Naive thymus-derived CD8-positive, alpha-beta T cell (primary cell): ENCODE measurements around the gene FAM181B. TPM values are rescaled to one million over a fixed set of nuclear protein-coding genes. Genes with fewer than 3 reads are reported as not detected.

Experiments
- ATAC-seq, 2 donors: fragments of 150-1000 bp; cut with Tn5 transposase in 1 of 2; sonication (Bioruptor Pico), chemical (Tn5 transposase) in 1 of 2; 1 replicate in 1 of 2; 2 replicates in 1 of 2; pipeline ENCODE4 v1.10.0; 2021; ENCODE audit warnings: mild to moderate bottlenecking in 2 of 2, moderate library complexity in 2 of 2
- POLR2A ChIA-PET: fragments of 350-600 bp; sonication (Branson Sonifier 250); formaldehyde crosslinking; loops from one replicate; lab custom pipeline; 2021; ENCODE audit warnings: antibody characterized with exemption; lab: Charles Lee
- DNase-seq, 10 donors: peaks; one replicate each; pipeline versions ENCODE4 v3.0.0 to v3.0.0-alpha.2; 2020 to 2022
- H3K27ac Mint-ChIP-seq, 10 donors: one replicate each; pipeline ENCODE4 v1.8.0; 2020 to 2022; ENCODE audit warnings: mild to moderate bottlenecking in 10 of 10, mixed read lengths in 10 of 10, moderate library complexity in 4 of 10, inconsistent platforms in 1 of 10
- H3K27me3 Mint-ChIP-seq, 5 donors: one replicate each; pipeline ENCODE4 v1.8.0; 2021 to 2022; ENCODE audit warnings: mixed read lengths in 5 of 5
- H3K36me3 Mint-ChIP-seq, 3 donors: one replicate each; pipeline ENCODE4 v1.8.0; 2020 to 2022; ENCODE audit warnings: mixed read lengths in 3 of 3, mild to moderate bottlenecking in 2 of 3, inconsistent platforms in 1 of 3
- H3K4me1 Mint-ChIP-seq, 4 donors: one replicate each; pipeline ENCODE4 v1.8.0; 2021 to 2022; ENCODE audit warnings: mixed read lengths in 4 of 4
- H3K4me3 Mint-ChIP-seq, 10 donors: one replicate each; pipeline ENCODE4 v1.8.0; 2020 to 2022; ENCODE audit warnings: mild to moderate bottlenecking in 10 of 10, mixed read lengths in 10 of 10, moderate library complexity in 6 of 10, inconsistent platforms in 1 of 10
- H3K9me3 Mint-ChIP-seq, 9 donors: one replicate each; pipeline ENCODE4 v1.8.0; 2020 to 2022; ENCODE audit warnings: mixed read lengths in 9 of 9, mild to moderate bottlenecking in 3 of 9, inconsistent platforms in 1 of 9, moderate library complexity in 1 of 9
- polyA plus RNA-seq, 3 donors: library from polyadenylated mRNA; unstranded; fragments of 300-500 nt; fragmentation: Illumina TruSeq; gene quantifications; one replicate each; pipeline ENCODE4 v1.2.3, GENCODE V29; 2021
- total RNA-seq, 8 experiments: library from RNA in 2 of 8; stranded (reverse) in 2 of 8; gene quantifications; one replicate each; pipeline ENCODE4 v1.2.3 and lab custom pipeline; 2021 to 2026

FAM181B gene, protein sequence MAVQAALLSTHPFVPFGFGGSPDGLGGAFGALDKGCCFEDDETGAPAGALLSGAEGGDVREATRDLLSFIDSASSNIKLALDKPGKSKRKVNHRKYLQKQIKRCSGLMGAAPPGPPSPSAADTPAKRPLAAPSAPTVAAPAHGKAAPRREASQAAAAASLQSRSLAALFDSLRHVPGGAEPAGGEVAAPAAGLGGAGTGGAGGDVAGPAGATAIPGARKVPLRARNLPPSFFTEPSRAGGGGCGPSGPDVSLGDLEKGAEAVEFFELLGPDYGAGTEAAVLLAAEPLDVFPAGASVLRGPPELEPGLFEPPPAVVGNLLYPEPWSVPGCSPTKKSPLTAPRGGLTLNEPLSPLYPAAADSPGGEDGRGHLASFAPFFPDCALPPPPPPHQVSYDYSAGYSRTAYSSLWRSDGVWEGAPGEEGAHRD
- total RNA-seq (not detected), polyA plus RNA-seq (not detected), total RNA-seq (lab: John Stamatoyannopoulos, UW) (0 to 0.14 (median 0.08) reads per million in 6 experiments)

DNA sequence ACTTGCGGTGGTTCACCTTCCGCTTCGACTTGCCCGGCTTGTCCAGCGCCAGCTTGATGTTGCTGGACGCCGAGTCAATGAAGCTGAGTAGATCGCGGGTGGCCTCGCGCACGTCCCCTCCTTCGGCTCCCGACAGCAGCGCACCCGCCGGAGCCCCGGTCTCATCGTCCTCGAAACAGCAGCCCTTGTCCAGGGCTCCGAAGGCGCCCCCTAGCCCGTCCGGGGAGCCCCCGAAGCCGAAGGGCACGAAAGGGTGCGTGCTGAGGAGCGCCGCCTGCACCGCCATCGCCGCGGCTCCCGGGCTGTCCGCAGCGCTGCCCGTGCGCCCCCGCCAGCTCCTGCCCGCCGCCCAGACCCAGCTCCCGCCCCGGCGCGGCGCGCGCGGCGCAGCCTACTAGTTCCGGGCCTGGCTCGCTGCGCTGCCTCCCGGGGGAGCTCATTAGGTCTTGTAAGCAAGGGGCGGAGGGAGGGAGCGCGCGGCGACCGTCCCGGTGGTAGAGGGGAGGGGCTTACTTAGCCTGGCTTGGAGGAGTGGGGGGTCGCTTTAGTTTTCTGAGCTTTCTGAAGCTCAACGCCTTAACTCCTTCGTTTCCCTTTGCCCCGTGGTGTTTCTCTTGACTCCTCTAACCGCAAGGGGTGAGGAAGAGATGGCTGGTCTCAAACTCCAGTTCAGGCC lies at the start of gene FAM181B:
TSS of gene FAM181B (minus strand) at position 421 of the 676 bp plus-strand sequence. CDS start at position 286, 135 bp downstream.
- Mint-ChIP-seq H3K4me3 (peak within 1 kb of the TSS; percentile 68 to 88 (median 76)), H3K27me3 (peaks cover 21 to 63% (median 40%) of the 10 kb centered on the region in 5 donors), H3K4me1 (peaks cover 9 to 25% (median 17%) of the 10 kb centered on the region in 4 donors), H3K27ac (peak within 1 kb of the TSS in 1 of 10 donors; percentile 6), H3K9me3 (peaks cover 0 to 2% (median 0%) of the 10 kb centered on the region in 9 donors), H3K36me3 (peaks cover 0 to 3% (median 0%) of the 10 kb centered on the region in 3 donors)
- POLR2A ChIA-PET = interaction anchor here (1.1 kb wide), 1 partner anchor 17 kb away, joined by 3 read pairs; no protein-coding TSS in a partner anchor
- peak; percentile 81 to 86 for ATAC-seq
- DNase-seq = peak in 9 of 10 donors; percentile 12 to 70 (median 40)

DNA sequence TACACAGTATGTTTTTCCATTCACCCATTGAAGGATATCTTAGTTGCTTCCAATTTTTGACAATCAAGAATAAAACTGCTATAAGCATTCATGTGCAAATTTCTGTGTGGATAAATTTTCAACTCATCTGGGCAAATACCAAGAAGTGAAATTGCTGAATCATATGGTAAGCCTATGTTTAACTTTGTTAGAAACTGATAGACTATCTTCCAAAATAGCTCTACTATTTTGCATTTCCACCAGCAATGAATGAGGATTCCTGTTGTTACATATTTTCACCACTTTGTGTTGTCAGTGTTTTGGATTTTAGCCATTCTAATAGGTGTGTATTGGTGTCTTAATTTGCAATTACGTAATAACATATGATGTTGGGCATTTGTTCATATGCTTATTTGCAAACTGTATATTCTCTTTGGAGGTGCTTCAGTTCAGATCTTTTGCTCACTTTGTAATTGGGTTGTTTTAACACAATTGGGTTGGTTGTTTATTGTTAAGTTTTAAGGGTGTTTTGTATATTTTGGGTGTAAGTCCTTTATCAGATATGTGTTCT lies 49.2 kb upstream of the FAM181B start:
- peaks cover 0 to 7% (median 3%) of the 10 kb centered on the region in 5 donors for H3K27me3 Mint-ChIP-seq
- ATAC-seq (no peak), DNase-seq (no peak)
- no peak overlapping the region for H3K4me3 Mint-ChIP-seq
- H3K4me1 Mint-ChIP-seq = no peaks in the 10 kb centered on the region
- POLR2A ChIA-PET = no interaction called here
- no peak overlapping the region for H3K27ac Mint-ChIP-seq
- H3K36me3 Mint-ChIP-seq = peaks cover 0 to 12% (median 2%) of the 10 kb centered on the region in 3 donors
- peaks cover 2 to 30% (median 11%) of the 10 kb centered on the region in 9 donors for H3K9me3 Mint-ChIP-seq

DNA sequence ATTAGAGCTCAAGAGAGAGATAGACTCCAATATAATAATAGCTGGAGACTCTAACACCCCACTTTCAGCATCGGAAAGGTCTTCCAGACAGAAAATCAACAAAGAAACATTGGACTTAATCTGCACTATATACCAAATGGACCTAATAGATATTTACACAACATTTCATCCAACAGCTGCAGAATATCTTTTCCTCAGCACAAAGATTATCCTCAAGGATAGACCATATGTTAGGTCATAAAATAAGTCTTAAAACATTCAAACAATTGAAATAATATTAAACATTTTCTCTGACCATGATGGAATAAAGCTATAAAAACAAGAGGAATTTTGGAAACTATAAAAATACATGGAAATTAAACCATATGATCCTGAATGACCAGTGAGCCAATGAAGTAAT lies 45.1 kb upstream of the FAM181B start:
- Mint-ChIP-seq H3K4me1 (no peaks in the 10 kb centered on the region), H3K36me3 (peaks cover 0 to 44% (median 18%) of the 10 kb centered on the region in 3 donors), H3K27me3 (peaks cover 3 to 17% (median 3%) of the 10 kb centered on the region in 5 donors), H3K27ac (no peak overlapping the region), H3K9me3 (peaks cover 12 to 63% (median 34%) of the 10 kb centered on the region in 9 donors), H3K4me3 (no peak overlapping the region)
- DNase-seq = no peak
- ATAC-seq = no peak
- POLR2A ChIA-PET = no interaction called here

DNA sequence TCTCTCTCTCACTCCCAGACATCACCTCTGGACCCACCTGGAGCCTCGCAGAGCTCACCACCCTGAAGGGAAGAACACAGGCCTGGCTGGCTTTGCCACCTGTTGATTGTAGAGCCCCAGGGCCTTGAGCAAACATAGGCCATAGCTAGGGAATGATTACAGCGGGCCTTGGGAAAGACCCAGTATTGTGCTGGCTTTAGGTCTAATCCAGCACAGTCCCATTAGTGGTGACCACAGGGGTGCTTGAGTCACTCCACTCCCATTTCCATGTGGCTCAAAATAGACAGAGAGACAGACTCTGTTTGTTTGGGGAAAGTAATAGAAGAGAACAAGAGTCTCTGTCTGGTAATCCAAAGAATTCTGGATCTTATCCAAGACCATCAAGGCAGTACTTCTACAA lies 42.7 kb upstream of the FAM181B start:
- Mint-ChIP-seq H3K4me1 (no peaks in the 10 kb centered on the region), H3K36me3 (peaks cover 0 to 39% (median 18%) of the 10 kb centered on the region in 3 donors), H3K9me3 (peaks cover 9 to 54% (median 30%) of the 10 kb centered on the region in 9 donors), H3K27ac (no peak overlapping the region), H3K27me3 (peaks cover 3 to 17% (median 6%) of the 10 kb centered on the region in 5 donors), H3K4me3 (no peak overlapping the region)
- POLR2A ChIA-PET = no interaction called here
- ATAC-seq (no peak), DNase-seq (no peak)

DNA sequence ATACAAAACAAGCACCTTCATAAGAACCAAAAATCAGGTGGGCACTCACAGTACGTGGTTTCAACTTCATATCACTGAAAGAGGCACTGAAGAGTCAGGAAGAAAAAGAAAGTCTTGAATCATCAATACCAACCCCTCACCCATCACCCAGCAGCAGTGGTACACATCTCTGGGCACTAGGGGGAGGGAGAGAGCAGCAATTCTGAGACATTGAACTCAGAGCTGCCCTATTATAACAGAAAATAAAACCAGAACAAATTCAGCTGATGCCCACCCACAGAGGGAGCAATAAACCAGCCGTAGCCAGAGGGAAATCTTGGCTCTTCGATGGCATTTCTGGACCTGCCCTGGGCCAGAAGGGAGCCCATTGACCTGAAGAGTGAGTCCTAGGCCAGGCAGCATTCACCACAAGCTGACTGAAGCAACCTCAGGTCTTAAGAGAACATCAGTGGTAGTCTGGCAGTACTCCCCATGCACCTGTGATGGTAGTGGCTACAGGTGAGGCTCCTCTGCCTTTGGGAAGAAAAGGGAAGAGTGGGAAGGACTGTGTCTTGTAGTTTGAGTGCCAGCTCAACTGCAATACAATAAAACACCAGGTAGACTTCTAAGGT lies 42.2 kb upstream of the FAM181B start:
- POLR2A ChIA-PET = no interaction called here
- peak in 1 of 2 donors; percentile 70 for ATAC-seq
- H3K4me3 Mint-ChIP-seq = no peak overlapping the region

DNA sequence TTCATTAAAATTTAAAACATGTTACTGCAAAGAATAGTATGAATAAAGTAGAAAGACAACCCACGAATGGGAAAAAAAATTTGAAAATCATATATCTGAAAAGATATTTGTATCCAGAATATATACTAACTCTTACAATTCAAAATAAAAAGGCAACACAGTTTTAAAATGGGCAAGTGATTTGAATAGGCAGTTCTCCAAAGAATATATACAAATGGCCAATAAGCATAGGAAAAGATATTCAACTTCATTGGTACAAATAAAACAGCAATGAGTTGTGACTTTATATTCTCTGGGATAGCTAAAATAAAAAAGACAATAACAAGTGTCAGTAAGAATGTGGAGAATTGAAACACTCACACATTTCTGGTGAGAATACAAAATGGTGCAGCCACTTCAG lies 41.6 kb upstream of the FAM181B start:
- POLR2A ChIA-PET = no interaction called here
- H3K4me3 Mint-ChIP-seq = no peak overlapping the region
- no peaks in the 10 kb centered on the region for H3K4me1 Mint-ChIP-seq
- peaks cover 9 to 49% (median 25%) of the 10 kb centered on the region in 9 donors for H3K9me3 Mint-ChIP-seq
- ATAC-seq = no peak
- peaks cover 3 to 17% (median 6%) of the 10 kb centered on the region in 5 donors for H3K27me3 Mint-ChIP-seq
- H3K27ac Mint-ChIP-seq = no peak overlapping the region
- DNase-seq = no peak
- peaks cover 0 to 34% (median 18%) of the 10 kb centered on the region in 3 donors for H3K36me3 Mint-ChIP-seq

More for the DNA sequence above, 42.2 kb upstream of the FAM181B start:
- Mint-ChIP-seq H3K4me1 (no peaks in the 10 kb centered on the region), H3K9me3 (peaks cover 9 to 49% (median 25%) of the 10 kb centered on the region in 9 donors), H3K27ac (no peak overlapping the region), H3K36me3 (peaks cover 0 to 34% (median 18%) of the 10 kb centered on the region in 3 donors), H3K27me3 (peaks cover 3 to 17% (median 6%) of the 10 kb centered on the region in 5 donors)
- peak in 1 of 10 donors; percentile 1 for DNase-seq

DNA sequence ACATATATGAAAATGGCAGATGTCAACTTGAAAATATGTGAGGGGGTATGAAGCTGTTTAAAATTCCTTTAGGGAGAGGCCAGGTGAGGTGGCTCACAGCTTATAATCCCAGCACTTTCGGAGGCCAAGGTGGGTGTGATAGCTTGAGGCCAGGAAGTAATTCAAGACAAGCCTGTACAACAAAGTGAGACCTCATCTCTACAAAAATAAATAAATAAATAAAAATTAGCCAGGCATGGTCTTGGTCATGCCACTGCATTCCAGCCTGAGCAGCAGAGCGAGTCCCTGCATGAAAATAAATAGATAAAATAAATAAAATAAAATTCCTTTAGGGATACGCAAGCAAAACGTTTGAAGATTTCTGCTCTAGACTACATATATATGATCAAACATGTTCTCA lies 38.1 kb upstream of the FAM181B start:
- Mint-ChIP-seq H3K27ac (no peak overlapping the region), H3K36me3 (peaks cover 0 to 21% (median 7%) of the 10 kb centered on the region in 3 donors), H3K4me3 (no peak overlapping the region), H3K27me3 (peaks cover 4 to 8% (median 6%) of the 10 kb centered on the region in 5 donors), H3K9me3 (peaks cover 1 to 26% (median 6%) of the 10 kb centered on the region in 9 donors), H3K4me1 (no peaks in the 10 kb centered on the region)
- ATAC-seq (no peak), DNase-seq (no peak)
- POLR2A ChIA-PET = no interaction called here

DNA sequence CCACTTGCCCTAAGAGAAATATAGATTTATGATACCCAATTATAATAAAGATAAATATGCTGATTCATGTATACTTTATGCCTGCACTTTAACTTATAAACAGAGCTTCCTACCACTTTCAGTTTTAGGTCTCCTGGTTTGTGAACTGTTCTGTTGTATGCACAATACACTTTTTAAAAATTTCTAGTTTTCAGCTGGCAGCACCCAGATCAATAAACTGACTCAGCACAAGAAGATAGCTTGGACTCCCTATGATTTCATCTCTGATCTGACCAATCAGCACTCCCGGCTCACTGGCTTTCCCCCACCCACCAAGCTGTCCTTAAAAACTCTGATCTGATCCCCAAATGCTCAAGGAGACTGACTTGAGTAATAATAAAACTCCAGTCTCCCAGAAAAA lies 33.5 kb upstream of the FAM181B start:
- Mint-ChIP-seq H3K9me3 (no peaks in the 10 kb centered on the region), H3K36me3 (no peaks in the 10 kb centered on the region), H3K4me1 (peaks cover 2 to 7% (median 4%) of the 10 kb centered on the region in 4 donors), H3K27ac (no peak overlapping the region), H3K4me3 (no peak overlapping the region), H3K27me3 (peaks cover 0 to 8% (median 2%) of the 10 kb centered on the region in 5 donors)
- no peak for DNase-seq
- ATAC-seq = no peak
- POLR2A ChIA-PET = no interaction called here

DNA sequence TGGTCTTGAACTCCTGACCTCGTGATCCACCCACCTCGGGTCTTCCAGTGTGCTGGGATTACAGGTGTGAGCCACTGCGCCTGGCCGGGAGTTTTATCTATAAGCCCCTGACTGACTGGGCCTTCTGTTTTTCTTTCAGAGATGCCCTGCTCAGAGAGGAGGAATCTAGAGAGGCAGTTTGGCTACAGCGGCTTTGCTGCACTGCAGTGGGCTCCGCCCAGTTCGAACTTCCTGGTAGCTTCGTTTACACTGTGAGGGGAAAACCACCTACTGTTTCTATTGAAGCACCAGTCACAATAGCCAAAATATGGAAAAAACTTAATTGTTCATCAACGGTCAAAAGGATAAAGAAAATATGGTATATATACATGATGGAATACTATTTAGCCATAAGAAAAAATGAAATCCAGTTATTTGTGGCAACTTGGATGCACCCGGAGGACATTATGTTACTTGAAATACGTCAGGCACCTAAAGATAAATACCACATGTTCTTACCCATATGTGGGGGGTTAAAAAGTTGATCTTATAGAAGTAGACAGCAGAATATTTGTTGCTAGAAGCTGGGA lies 31.9 kb upstream of the FAM181B start:
- ATAC-seq (peak in 1 of 2 donors; percentile 53), DNase-seq (peak in 1 of 10 donors; percentile 23)
- H3K4me1 Mint-ChIP-seq = peaks cover 2 to 7% (median 4%) of the 10 kb centered on the region in 4 donors
- POLR2A ChIA-PET = no interaction called here
- H3K27ac Mint-ChIP-seq = peak overlapping the region in 2 of 10 donors; percentile 32 to 38
- no peaks in the 10 kb centered on the region for H3K36me3 Mint-ChIP-seq
- peaks cover 0 to 8% (median 2%) of the 10 kb centered on the region in 5 donors for H3K27me3 Mint-ChIP-seq
- H3K4me3 Mint-ChIP-seq = peak overlapping the region in 1 of 10 donors; percentile 36
- H3K9me3 Mint-ChIP-seq = peaks cover 0 to 2% (median 0%) of the 10 kb centered on the region in 9 donors

DNA sequence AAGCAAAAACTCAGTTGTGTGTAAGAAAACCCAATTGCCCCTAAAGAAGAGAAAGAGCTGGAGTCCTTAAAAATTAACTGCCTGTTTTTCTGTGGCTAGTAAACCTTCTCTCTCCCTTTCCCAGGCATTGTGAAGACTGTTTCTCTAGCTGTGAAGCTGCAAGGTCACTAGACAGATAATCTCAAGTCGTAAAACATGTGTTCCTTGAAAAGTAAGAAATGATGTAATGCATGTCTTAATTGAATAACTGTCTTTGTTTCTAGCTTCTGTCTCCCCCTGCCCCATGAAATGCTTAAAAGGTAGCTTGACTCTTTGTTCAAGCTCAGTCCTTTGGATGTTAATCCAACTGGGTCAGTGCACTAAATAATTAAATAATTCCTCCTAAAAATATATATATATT lies 29.5 kb upstream of the FAM181B start:
- Mint-ChIP-seq H3K27ac (no peak overlapping the region), H3K27me3 (peaks cover 0 to 2% (median 0%) of the 10 kb centered on the region in 5 donors), H3K36me3 (no peaks in the 10 kb centered on the region), H3K9me3 (peaks cover 0 to 2% (median 0%) of the 10 kb centered on the region in 9 donors), H3K4me1 (peaks cover 3 to 8% (median 5%) of the 10 kb centered on the region in 4 donors), H3K4me3 (no peak overlapping the region)
- POLR2A ChIA-PET = no interaction called here
- DNase-seq = no peak
- ATAC-seq = no peak

DNA sequence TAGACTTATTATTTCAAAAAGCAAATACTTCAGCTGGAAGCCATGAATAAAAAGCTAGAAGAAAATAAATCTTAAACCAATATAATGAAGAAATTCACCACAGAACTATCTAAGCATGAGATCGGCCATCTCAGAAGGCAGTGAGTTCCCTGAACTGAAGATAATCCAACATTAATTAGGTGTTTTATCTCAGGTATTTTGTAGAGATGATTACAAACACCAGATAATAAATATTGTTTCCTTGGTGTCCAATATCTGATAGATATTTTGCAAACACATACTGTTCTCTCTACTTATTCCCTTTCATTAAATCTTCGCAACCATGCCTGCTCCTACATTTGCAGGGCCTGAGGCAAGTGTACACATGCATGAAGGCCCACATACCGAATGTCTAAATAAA lies 26.0 kb upstream of the FAM181B start:
- H3K9me3 Mint-ChIP-seq = peaks cover 0 to 2% (median 0%) of the 10 kb centered on the region in 9 donors
- ATAC-seq = no peak
- H3K27ac Mint-ChIP-seq = no peak overlapping the region
- peaks cover 0 to 1% (median 0%) of the 10 kb centered on the region in 5 donors for H3K27me3 Mint-ChIP-seq
- POLR2A ChIA-PET = no interaction called here
- H3K4me3 Mint-ChIP-seq = no peak overlapping the region
- DNase-seq = no peak
- H3K4me1 Mint-ChIP-seq = peaks cover 15 to 22% (median 20%) of the 10 kb centered on the region in 4 donors
- no peaks in the 10 kb centered on the region for H3K36me3 Mint-ChIP-seq
